HCT116 (cell line): ENCODE measurements around the gene RTL1. TPM values are rescaled to one million over a fixed set of nuclear protein-coding genes. Genes with fewer than 3 reads are reported as not detected.

Experiments used
- ATAC-seq: fragments of 200-7000 bp; cut with Tn5 transposase; 2 replicates; pipeline ENCODE4 v1.9.1; 2020; ENCODE audit warnings: mild to moderate bottlenecking, moderate library complexity
- BruUV-seq: library from RNA; stranded (reverse); fragments of 400-500 nt; replicated peaks from 2 replicates; lab custom pipeline; 2021; lab: Mats Ljungman, UMichigan
- CTCF ChIA-PET: fragments of 300-600 bp; sonication (Branson Sonifier 250); formaldehyde crosslinking; loops from one replicate; lab custom pipeline; 2021; ENCODE audit warnings: antibody characterized with exemption; lab: Charles Lee
- POLR2A ChIA-PET: fragments of 300-600, 350-600 bp; sonication (Branson Sonifier 250); formaldehyde crosslinking; loops from one replicate; lab custom pipeline; 2021; ENCODE audit warnings: antibody characterized with exemption; lab: Charles Lee
- RAD21 ChIA-PET, 2 experiments: fragments of 300-600 bp; sonication (Branson Sonifier 250); formaldehyde crosslinking; loops; one replicate each; lab custom pipeline; 2023; ENCODE audit warnings: low total read pairs in 2 of 2; ENCODE audit not compliant: uncharacterized antibody in 2 of 2, unreplicated experiment in 2 of 2, low non-redundant PET in 1 of 2; lab: Charles Lee
- DNase-seq: peaks from one replicate; pipeline ENCODE4 v3.0.0-alpha.2; 2010; ENCODE audit warnings: low read depth, low spot score
- H2AFZ ChIP-seq: fragments of 200-600 bp; shearing (Covaris generic), sonication (generic); 2 replicates; pipeline ENCODE4 v1.6.1; 2017; ENCODE audit warnings: low read depth, mixed run types, mixed read lengths, antibody characterized with exemption, low read length; ENCODE audit not compliant: poor library complexity, severe bottlenecking
- H3K27ac ChIP-seq: 2 replicates; pipeline ENCODE4 v1.5.1; 2012; ENCODE audit warnings: low read depth, low read length
- H3K27me3 ChIP-seq: fragments of 200-600 bp; sonication (generic); 2 replicates; pipeline ENCODE4 v1.6.1; 2016; ENCODE audit warnings: mixed run types, low read length, mixed read lengths; ENCODE audit not compliant: insufficient read depth
- H3K36me3 ChIP-seq, 2 experiments: fragments of 200-500 bp in 1 of 2; fragments of 200-600 bp in 1 of 2; sonication (Bioruptor generic) in 1 of 2; sonication (generic) in 1 of 2; 2 replicates each; pipeline versions ENCODE4 v1.5.1 to v1.6.1; 2014 to 2016; ENCODE audit warnings: low read length in 2 of 2, inconsistent platforms in 1 of 2, mixed read lengths in 1 of 2, mixed run types in 1 of 2; ENCODE audit not compliant: insufficient read depth in 2 of 2, control insufficient read depth in 1 of 2
- H3K4me1 ChIP-seq, 2 experiments: fragments of 200-600 bp in 1 of 2; sonication (generic) in 1 of 2; 2 replicates each; pipeline versions ENCODE4 v1.5.1 to v1.6.1; 2012 to 2017; ENCODE audit warnings: low read length in 2 of 2, inconsistent platforms in 1 of 2, mild to moderate bottlenecking in 1 of 2, mixed read lengths in 1 of 2, mixed run types in 1 of 2, moderate library complexity in 1 of 2; ENCODE audit not compliant: insufficient read depth in 2 of 2, control insufficient read depth in 1 of 2
- H3K4me2 ChIP-seq: fragments of 200-600 bp; sonication (generic); 2 replicates; pipeline ENCODE4 v1.6.1; 2017; ENCODE audit warnings: mixed run types, low read length, mixed read lengths
- H3K4me3 ChIP-seq, 2 experiments: fragments of 200-600 bp in 1 of 2; sonication (generic) in 1 of 2; replicated peaks in 1 of 2; 2 replicates each; pipeline ENCODE4 v1.5.1; 2011 to 2016; ENCODE audit warnings: low read length in 2 of 2, control low read depth in 1 of 2, low read depth in 1 of 2, mild to moderate bottlenecking in 1 of 2, mixed read lengths in 1 of 2, mixed run types in 1 of 2
- H3K79me2 ChIP-seq: fragments of 200-600 bp; sonication (generic); 2 replicates; pipeline ENCODE4 v1.6.1; 2017; ENCODE audit warnings: mild to moderate bottlenecking, mixed run types, low read length, moderate library complexity, mixed read lengths; ENCODE audit not compliant: insufficient read depth
- H3K9ac ChIP-seq: fragments of 200-600 bp; sonication (generic); 2 replicates; pipeline ENCODE4 v1.6.1; 2016; ENCODE audit warnings: low read length, mixed read lengths
- H3K9me2 ChIP-seq: fragments of 200-600 bp; sonication (generic), shearing (Covaris generic); 2 replicates; pipeline ENCODE4 v1.6.1; 2017; ENCODE audit warnings: mixed run types, mild to moderate bottlenecking, moderate library complexity; ENCODE audit not compliant: insufficient read depth
- H3K9me3 ChIP-seq, 2 experiments: fragments of 200-500 bp in 1 of 2; fragments of 200-600 bp in 1 of 2; sonication (Bioruptor generic) in 1 of 2; sonication (generic) in 1 of 2; 2 replicates each; pipeline ENCODE4 v1.6.1; 2014 to 2017; ENCODE audit warnings: low read length in 2 of 2, mixed read lengths in 2 of 2, inconsistent platforms in 1 of 2, low read depth in 1 of 2, mild to moderate bottlenecking in 1 of 2, mixed run types in 1 of 2, moderate library complexity in 1 of 2; ENCODE audit not compliant: control insufficient read depth in 1 of 2, insufficient read depth in 1 of 2
- H4K20me1 ChIP-seq: fragments of 200-600 bp; sonication (generic), shearing (Covaris generic); 2 replicates; pipeline ENCODE4 v1.6.1; 2017; ENCODE audit warnings: mixed run types, mild to moderate bottlenecking, moderate library complexity; ENCODE audit not compliant: insufficient read depth
- CBX3 ChIP-seq: IDR thresholded peaks from 2 replicates; pipeline ENCODE4 v1.6.1; 2012; ENCODE audit warnings: low read depth
- CEBPB ChIP-seq: IDR thresholded peaks from 2 replicates; pipeline ENCODE4 v1.6.1; 2012; ENCODE audit warnings: low read depth
- EGR1 ChIP-seq: IDR thresholded peaks from 2 replicates; pipeline ENCODE4 v1.6.1; 2012; ENCODE audit warnings: low read depth
- ELF1 ChIP-seq: IDR thresholded peaks from 2 replicates; pipeline ENCODE4 v1.6.1; 2012; ENCODE audit warnings: low read depth, borderline replicate concordance
- EZH2 ChIP-seq: fragments of 200-600 bp; sonication (generic); IDR thresholded peaks from 2 replicates; pipeline ENCODE4 v1.6.1; 2017; ENCODE audit warnings: antibody characterized with exemption, mixed run types
- EZH2phosphoT487 ChIP-seq: fragments of 200-600 bp; IDR thresholded peaks from 2 replicates; pipeline ENCODE4 v1.6.1; 2018; ENCODE audit warnings: antibody characterized with exemption, borderline replicate concordance
- FOSL1 ChIP-seq: IDR thresholded peaks from 2 replicates; pipeline ENCODE4 v1.6.1; 2012; ENCODE audit warnings: low read depth
- POLR2A ChIP-seq: IDR thresholded peaks from 2 replicates; pipeline ENCODE4 v1.7.0; 2011; ENCODE audit warnings: borderline replicate concordance; ENCODE audit not compliant: insufficient read depth, insufficient read length; ENCODE audit errors: extremely low read depth
- POLR2AphosphoS5 ChIP-seq: IDR thresholded peaks from 2 replicates; pipeline ENCODE4 v1.6.1; 2011; ENCODE audit warnings: mild to moderate bottlenecking, low read depth, low read length, moderate library complexity
- SIN3A ChIP-seq: IDR thresholded peaks from 2 replicates; pipeline ENCODE4 v1.6.1; 2012; ENCODE audit warnings: low read depth
- SP1 ChIP-seq: IDR thresholded peaks from 2 replicates; pipeline ENCODE4 v1.6.1; 2012; ENCODE audit warnings: low read depth
- TCF7L2 ChIP-seq: IDR thresholded peaks from 2 replicates; pipeline ENCODE4 v1.7.0; 2011; ENCODE audit warnings: borderline replicate concordance, inconsistent platforms; ENCODE audit not compliant: insufficient read depth, insufficient read length; ENCODE audit errors: extremely low read depth
- ZFX ChIP-seq: fragments of 450-650 bp; IDR thresholded peaks from 2 replicates; pipeline ENCODE4 v1.6.1; 2017
- ZNF274 ChIP-seq: fragments of 200-500 bp; sonication (Bioruptor generic); IDR thresholded peaks from 2 replicates; pipeline ENCODE4 v1.6.1; 2014; ENCODE audit warnings: mild to moderate bottlenecking, low read depth, low read length, inconsistent platforms
- intact Hi-C: fragments of 100-400 bp; cut with micrococcal nuclease; formaldehyde crosslinking; loops from 2 replicates; pipeline ENCODE4 v1.10.0; 2022
- total RNA-seq: library from RNA; stranded (reverse); gene quantifications from one replicate; pipeline ENCODE4 v1.2.1, GENCODE V29; 2021; ENCODE audit not compliant: unreplicated experiment
- TF ChIP-seq, protein P1 (sequence below), 3 experiments: fragments of 200-600 bp in 1 of 3; sonication (generic) in 1 of 3; IDR thresholded peaks in 2 of 3; conservative IDR thresholded peaks in 1 of 3; 2 replicates each; pipeline ENCODE4 v1.5.1; 2012 to 2017; ENCODE audit warnings: low read depth in 2 of 3, low read length in 2 of 3, antibody characterized with exemption in 1 of 3, borderline replicate concordance in 1 of 3, control low read depth in 1 of 3, mild to moderate bottlenecking in 1 of 3, mixed read lengths in 1 of 3, mixed run types in 1 of 3, moderate library complexity in 1 of 3; ENCODE audit not compliant: insufficient read depth in 1 of 3
- TF ChIP-seq, protein P2 (sequence below): IDR thresholded peaks from 2 replicates; pipeline ENCODE4 v1.6.1; 2012

RTL1 gene
- total RNA-seq, 1 experiment from 2014 or later, result not detected

DNA sequence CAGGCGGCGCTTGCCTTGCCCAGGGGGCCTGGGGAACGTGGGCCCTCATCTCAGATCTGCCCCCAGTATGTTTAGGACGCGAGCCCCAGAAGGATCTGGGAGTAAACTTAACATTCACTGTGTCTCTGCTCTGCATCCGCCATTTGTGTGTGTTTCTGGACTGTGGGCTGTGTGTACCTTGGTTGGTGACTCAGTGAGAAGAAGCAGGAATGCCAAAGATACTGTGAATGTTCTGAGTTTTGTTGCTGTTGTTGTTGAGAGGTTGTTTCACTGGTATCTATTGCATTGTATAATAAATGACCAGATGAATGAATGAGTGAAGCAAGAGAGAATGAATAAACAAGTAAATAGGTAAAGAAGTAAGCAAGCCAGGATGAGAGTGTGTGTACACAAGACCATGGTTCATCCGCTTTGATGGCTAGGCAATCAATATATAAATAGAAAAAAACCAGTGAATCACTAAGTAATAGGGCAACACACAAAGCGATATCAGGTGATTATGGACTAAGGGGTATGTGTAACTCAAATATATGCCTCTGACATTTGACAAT, 57.1 kb downstream of the RTL1 start:
- Histone ChIP-seq H3K27me3 (no peaks in the 10 kb centered on the region), H3K4me2 (no peak overlapping the region), H4K20me1 (no peaks in the 10 kb centered on the region), H3K9ac (no peak overlapping the region), H3K9me2 (no peaks in the 10 kb centered on the region), H3K27ac (no peak overlapping the region), H3K36me3 (no peaks in the 10 kb centered on the region), H3K9me3 (no peaks in the 10 kb centered on the region), H3K4me3 (no peak overlapping the region), H3K4me1 (peaks cover 0 to 12% of the 10 kb centered on the region in 2 experiments; a peak in 3 of 4 replicates), H3K79me2 (no peaks in the 10 kb centered on the region), H2AFZ (no peak overlapping the region)
- intact Hi-C loops, result no loop called here
- DNase-seq, result no peak
- ChIA-PET CTCF (no interaction called here), RAD21 (no interaction called here), POLR2A (no interaction called here)
- BruUV-seq, result no TSS peak
- TF ChIP-seq ZFX, result no peak
- no peak for TF ChIP-seq SIN3A
- ATAC-seq, result no peak

DNA sequence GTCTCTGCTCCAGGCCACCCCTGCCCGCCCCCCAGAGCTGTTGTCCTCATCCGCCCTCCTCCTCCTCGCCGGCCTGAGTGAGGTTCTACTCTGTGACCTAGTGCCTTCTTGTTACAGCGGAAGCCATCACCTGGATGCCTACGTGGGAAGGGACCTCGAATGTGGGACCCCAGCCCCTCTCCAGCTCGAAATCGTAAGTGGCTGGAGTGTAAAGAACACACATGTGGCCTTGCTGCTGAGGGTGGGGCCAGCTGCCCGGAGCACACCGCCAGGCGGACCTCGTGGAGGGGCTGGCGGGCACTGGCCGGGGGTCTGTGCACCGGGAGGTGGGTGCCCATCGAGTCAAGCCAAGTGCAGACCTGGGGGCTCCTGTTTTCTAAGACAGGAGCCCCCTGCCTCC, 58.2 kb downstream of the RTL1 start:
- H3K27me3 ChIP-seq, result no peaks in the 10 kb centered on the region

More for the DNA sequence above, 58.2 kb downstream of the RTL1 start:
- no TSS peak for BruUV-seq
- Histone ChIP-seq H3K9me2 (no peaks in the 10 kb centered on the region), H3K4me3 (no peak overlapping the region), H3K4me1 (peaks cover 0 to 5% of the 10 kb centered on the region in 2 experiments; a peak in 2 of 4 replicates), H3K9ac (no peak overlapping the region), H2AFZ (no peak overlapping the region), H3K79me2 (no peaks in the 10 kb centered on the region), H4K20me1 (no peaks in the 10 kb centered on the region), H3K4me2 (no peak overlapping the region), H3K9me3 (no peaks in the 10 kb centered on the region), H3K27ac (no peak overlapping the region), H3K36me3 (no peaks in the 10 kb centered on the region)
- no peak for DNase-seq
- ATAC-seq, result no peak
- ChIA-PET POLR2A (no interaction called here), RAD21 (no interaction called here), CTCF (no interaction called here)
- TF ChIP-seq EZH2 (no peak), CEBPB (no peak), CBX3 (no peak), EZH2phosphoT487 (no peak), POLR2AphosphoS5 (no peak), SIN3A (no peak), SP1 (no peak), ELF1 (no peak), POLR2A (no peak), ZNF274 (no peak), TCF7L2 (no peak), FOSL1 (no peak), EGR1 (no peak)
- TF ChIP-seq, protein P1, sequence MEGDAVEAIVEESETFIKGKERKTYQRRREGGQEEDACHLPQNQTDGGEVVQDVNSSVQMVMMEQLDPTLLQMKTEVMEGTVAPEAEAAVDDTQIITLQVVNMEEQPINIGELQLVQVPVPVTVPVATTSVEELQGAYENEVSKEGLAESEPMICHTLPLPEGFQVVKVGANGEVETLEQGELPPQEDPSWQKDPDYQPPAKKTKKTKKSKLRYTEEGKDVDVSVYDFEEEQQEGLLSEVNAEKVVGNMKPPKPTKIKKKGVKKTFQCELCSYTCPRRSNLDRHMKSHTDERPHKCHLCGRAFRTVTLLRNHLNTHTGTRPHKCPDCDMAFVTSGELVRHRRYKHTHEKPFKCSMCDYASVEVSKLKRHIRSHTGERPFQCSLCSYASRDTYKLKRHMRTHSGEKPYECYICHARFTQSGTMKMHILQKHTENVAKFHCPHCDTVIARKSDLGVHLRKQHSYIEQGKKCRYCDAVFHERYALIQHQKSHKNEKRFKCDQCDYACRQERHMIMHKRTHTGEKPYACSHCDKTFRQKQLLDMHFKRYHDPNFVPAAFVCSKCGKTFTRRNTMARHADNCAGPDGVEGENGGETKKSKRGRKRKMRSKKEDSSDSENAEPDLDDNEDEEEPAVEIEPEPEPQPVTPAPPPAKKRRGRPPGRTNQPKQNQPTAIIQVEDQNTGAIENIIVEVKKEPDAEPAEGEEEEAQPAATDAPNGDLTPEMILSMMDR (IDR thresholded peaks at IDR 0.05 in 2 of 3, conservative IDR thresholded peaks at IDR 0.05 in 1 of 3; ENCODE audit: borderline replicate concordance in 1 of 3, insufficient read depth in 1 of 3, low read depth in 2 of 3, low read length in 2 of 3), result no peak
- TF ChIP-seq, protein P2, sequence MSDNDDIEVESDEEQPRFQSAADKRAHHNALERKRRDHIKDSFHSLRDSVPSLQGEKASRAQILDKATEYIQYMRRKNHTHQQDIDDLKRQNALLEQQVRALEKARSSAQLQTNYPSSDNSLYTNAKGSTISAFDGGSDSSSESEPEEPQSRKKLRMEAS, result no peak
- intact Hi-C loops, result no loop called here
